ENCODE data around the gene SLC8A2. TPM values are rescaled to one million over a fixed set of nuclear protein-coding genes. Genes with fewer than 3 reads are reported as not detected.

The SLC8A2 gene
- total RNA-seq, 1 donor from 2014 or later = 115 TPM

- Mint-ChIP-seq H3K27ac (ENCODE audit: unreplicated experiment) (peak overlapping the region; percentile 89), H3K4me1 (ENCODE audit: low read depth, unreplicated experiment) (peaks cover 38% of the 10 kb centered on the region), H3K36me3 (ENCODE audit: unreplicated experiment) (peaks cover 7% of the 10 kb centered on the region), H3K4me3 (ENCODE audit: unreplicated experiment) (peak overlapping the region; percentile 39), H3K27me3 (ENCODE audit: unreplicated experiment) (peaks cover 12% of the 10 kb centered on the region), H3K9me3 (ENCODE audit: unreplicated experiment) (peaks cover 11% of the 10 kb centered on the region)
- TF ChIP-seq CTCF (IDR thresholded peaks at IDR 0.05; ENCODE audit: partially characterized antibody, unreplicated experiment) = no peak
- DNase-seq = no peak
Observed at GRCh38 chr19:47494211-47494547, 22.5 kb upstream of the SLC8A2 start.

GRCh38 chr19:47493378-47494210 is 21.9 kb upstream of the SLC8A2 start:
- Mint-ChIP-seq H3K27me3 (ENCODE audit: unreplicated experiment) (peaks cover 10% of the 10 kb centered on the region), H3K4me3 (ENCODE audit: unreplicated experiment) (peak overlapping the region; percentile 61), H3K27ac (ENCODE audit: unreplicated experiment) (peak overlapping the region; percentile 89), H3K4me1 (ENCODE audit: low read depth, unreplicated experiment) (peaks cover 33% of the 10 kb centered on the region), H3K9me3 (ENCODE audit: unreplicated experiment) (peaks cover 5% of the 10 kb centered on the region), H3K36me3 (ENCODE audit: unreplicated experiment) (peaks cover 7% of the 10 kb centered on the region)
- DNase-seq = no peak
- TF ChIP-seq CTCF (IDR thresholded peaks at IDR 0.05; ENCODE audit: partially characterized antibody, unreplicated experiment) = no peak

- DNase-seq = no peak
Observed at GRCh38 chr19:47492571-47493377, 21.1 kb upstream of the SLC8A2 start.

GRCh38 chr19:47492137-47492533 is 20.4 kb upstream of the SLC8A2 start:
- TF ChIP-seq CTCF (IDR thresholded peaks at IDR 0.05; ENCODE audit: partially characterized antibody, unreplicated experiment) = no peak
- Mint-ChIP-seq H3K36me3 (ENCODE audit: unreplicated experiment) (peaks cover 9% of the 10 kb centered on the region), H3K27me3 (ENCODE audit: unreplicated experiment) (peaks cover 12% of the 10 kb centered on the region), H3K9me3 (ENCODE audit: unreplicated experiment) (peaks cover 4% of the 10 kb centered on the region), H3K4me1 (ENCODE audit: low read depth, unreplicated experiment) (peaks cover 32% of the 10 kb centered on the region), H3K4me3 (ENCODE audit: unreplicated experiment) (no peak overlapping the region), H3K27ac (ENCODE audit: unreplicated experiment) (no peak overlapping the region)
- no peak for DNase-seq

More at GRCh38 chr19:47492571-47493377, 21.1 kb upstream of the SLC8A2 start:
- Mint-ChIP-seq H3K36me3 (ENCODE audit: unreplicated experiment) (peaks cover 7% of the 10 kb centered on the region), H3K4me1 (ENCODE audit: low read depth, unreplicated experiment) (peaks cover 33% of the 10 kb centered on the region), H3K27ac (ENCODE audit: unreplicated experiment) (peak overlapping the region; percentile 89), H3K4me3 (ENCODE audit: unreplicated experiment) (no peak overlapping the region), H3K9me3 (ENCODE audit: unreplicated experiment) (peaks cover 4% of the 10 kb centered on the region), H3K27me3 (ENCODE audit: unreplicated experiment) (peaks cover 10% of the 10 kb centered on the region)
- no peak for TF ChIP-seq CTCF (IDR thresholded peaks at IDR 0.05; ENCODE audit: partially characterized antibody, unreplicated experiment)

Measured in glutamatergic neuron (in vitro differentiated cells).